A549 (cell line): ENCODE measurements around the gene MLLT3. TPM values are rescaled to one million over a fixed set of nuclear protein-coding genes. Genes with fewer than 3 reads are reported as not detected.

Experiments
- ATAC-seq, 2 experiments: fragments of 200-7000 bp in 1 of 2; fragments of >200 bp in 1 of 2; cut with Nextera tagmentation in 1 of 2; cut with Tn5 transposase in 1 of 2; 3 replicates each; pipeline versions ENCODE4 v1.8.0 to v1.9.1; 2018 to 2020; ENCODE audit warnings: mild to moderate bottlenecking in 1 of 2, moderate library complexity in 1 of 2
- CTCF ChIA-PET: fragments of 300-600 bp; sonication (Branson Sonifier 250); formaldehyde crosslinking; extraction: SDS; loops from one replicate; lab custom pipeline; 2021; ENCODE audit warnings: antibody characterized with exemption, inconsistent platforms; lab: Yijun Ruan, JAX
- POLR2A ChIA-PET: fragments of 350-600 bp; formaldehyde crosslinking; extraction: SDS; loops from one replicate; lab custom pipeline; 2021; ENCODE audit warnings: antibody characterized with exemption, inconsistent platforms; lab: Yijun Ruan, JAX
- DNase-seq, 2 experiments: peaks; one replicate each; pipeline versions ENCODE4 v3.0.0 to v3.0.0-alpha.2; 2011 to 2016; ENCODE audit warnings: low read depth in 1 of 2, low spot score in 1 of 2
- FAIRE-seq: peaks from 2 replicates; lab custom pipeline; 2011; peaks lifted over from hg19 to GRCh38; lab: Jason Lieb, UNC
- H3K27ac ChIP-seq, 2 experiments: fragments of >200 bp; sonication (Bioruptor Twin); formaldehyde crosslinking; 3 replicates each; pipeline ENCODE4 v1.5.1; 2016 to 2017
- H3K4me1 ChIP-seq: fragments of >200 bp; sonication (Bioruptor Twin); formaldehyde crosslinking; 3 replicates; pipeline ENCODE4 v1.6.1; 2016
- H3K4me2 ChIP-seq: fragments of >200 bp; sonication (Bioruptor Twin); formaldehyde crosslinking; 3 replicates; pipeline ENCODE4 v1.6.1; 2016
- H3K4me3 ChIP-seq: fragments of >200 bp; sonication (Bioruptor Twin); formaldehyde crosslinking; 3 replicates; pipeline ENCODE4 v1.5.1; 2016
- H3K9me3 ChIP-seq: fragments of >200 bp; sonication (Bioruptor Twin); formaldehyde crosslinking; 3 replicates; pipeline ENCODE4 v1.6.1; 2016
- CHD4 ChIP-seq: fragments of 200-600 bp; sonication (generic); IDR thresholded peaks from 2 replicates; pipeline ENCODE4 v1.6.1; 2016; ENCODE audit warnings: antibody characterized with exemption, mild to moderate bottlenecking, borderline replicate concordance
- CTCF ChIP-seq: fragments of >200 bp; sonication (Bioruptor Twin); formaldehyde crosslinking; IDR thresholded peaks from 3 replicates; pipeline ENCODE4 v1.5.1; 2016
- EP300 ChIP-seq, 2 experiments: fragments of >200 bp; sonication (Bioruptor Twin); formaldehyde crosslinking; IDR thresholded peaks; 2 replicates in 1 of 2; 3 replicates in 1 of 2; pipeline ENCODE4 v1.6.1; 2016 to 2017
- FOXS1 ChIP-seq: fragments of 250-450 bp; sonication (Bioruptor Pico); IDR thresholded peaks from 2 replicates; pipeline ENCODE4 v1.5.0; 2020; ENCODE audit warnings: mild to moderate bottlenecking, moderate library complexity
- GATA3 ChIP-seq: IDR thresholded peaks from 2 replicates; pipeline ENCODE4 v1.6.1; 2012; ENCODE audit warnings: borderline replicate concordance
- HOXB13 ChIP-seq: fragments of 250-450 bp; sonication (Bioruptor Pico); IDR thresholded peaks from 2 replicates; pipeline ENCODE4 v1.5.0; 2020; ENCODE audit warnings: low read depth, mild to moderate bottlenecking, moderate library complexity
- MAFK ChIP-seq: fragments of 450-650 bp; IDR thresholded peaks from 2 replicates; pipeline ENCODE4 v1.6.1; 2014; ENCODE audit not compliant: partially characterized antibody
- MYC ChIP-seq: IDR thresholded peaks from 2 replicates; pipeline ENCODE4 v1.6.1; 2012; ENCODE audit warnings: mild to moderate bottlenecking, inconsistent platforms, low read length, improper control_type of control experiment, borderline replicate concordance
- NFE2L2 ChIP-seq: fragments of 150-350 bp; conservative IDR thresholded peaks from 2 replicates; pipeline ENCODE4 v1.6.1; 2014; ENCODE audit warnings: low read length
- POLR2A ChIP-seq: IDR thresholded peaks from 2 replicates; pipeline ENCODE4 v1.6.1; 2012; ENCODE audit warnings: mild to moderate bottlenecking, low read length
- POLR2AphosphoS2 ChIP-seq: conservative IDR thresholded peaks from 2 replicates; pipeline ENCODE4 v1.6.1; 2012; ENCODE audit warnings: low read length, improper control_type of control experiment, inconsistent platforms
- RAD21 ChIP-seq, 2 experiments: fragments of >200 bp in 1 of 2; sonication (Bioruptor Twin) in 1 of 2; formaldehyde crosslinking in 1 of 2; IDR thresholded peaks in 1 of 2; conservative IDR thresholded peaks in 1 of 2; 2 replicates in 1 of 2; 3 replicates in 1 of 2; pipeline ENCODE4 v1.6.1; 2012 to 2018; ENCODE audit warnings: inconsistent platforms in 1 of 2
- RCOR1 ChIP-seq: fragments of 150-350 bp; IDR thresholded peaks from 2 replicates; pipeline ENCODE4 v1.6.1; 2014; ENCODE audit warnings: antibody characterized with exemption, low read length, low read depth
- RNF2 ChIP-seq: fragments of 200-600 bp; sonication (generic); IDR thresholded peaks from 2 replicates; pipeline ENCODE4 v1.6.1; 2016; ENCODE audit warnings: low read depth, mild to moderate bottlenecking, antibody characterized with exemption, moderate library complexity, borderline replicate concordance
- ZC3H11A ChIP-seq: fragments of 450-650 bp; IDR thresholded peaks from 2 replicates; pipeline ENCODE4 v1.6.1; 2014; ENCODE audit warnings: antibody characterized with exemption, mild to moderate bottlenecking
- ZNF302 ChIP-seq: fragments of 250-450 bp; sonication (Bioruptor Pico); IDR thresholded peaks from 2 replicates; pipeline ENCODE4 v1.9.0; 2021; ENCODE audit warnings: inconsistent platforms, mild to moderate bottlenecking, moderate library complexity
- ZSCAN20 ChIP-seq: fragments of 250-450 bp; sonication (Bioruptor Pico); IDR thresholded peaks from 2 replicates; pipeline ENCODE4 v1.8.0; 2022; ENCODE audit warnings: mild to moderate bottlenecking, moderate library complexity
- whole genome bisulfite sequencing: methylation state at CpG from one replicate; pipeline ENCODE4 v1.1.6; 2017; ENCODE audit errors: missing lambda C conversion rate; 5-methylcytosine and 5-hydroxymethylcytosine counted together
- polyA plus RNA-seq, 4 experiments: library from polyadenylated mRNA; depleted of rRNA in 3 of 4; stranded (reverse); fragments of >200 nt; fragmentation: RNase III in 1 of 4; extraction: RNeasy Plus Mini Kit Qiagen cat#74134 plus additional on column Dnase treatment in 1 of 4; gene quantifications; 2 replicates in 3 of 4; 3 replicates in 1 of 4; pipeline ENCODE4 v1.2.3, GENCODE V29; 2011 to 2017
- TF ChIP-seq, protein P1 (sequence below): fragments of 250-450 bp; sonication (Bioruptor Pico); IDR thresholded peaks from 2 replicates; pipeline ENCODE4 v1.5.0; 2020; ENCODE audit warnings: low read depth, mild to moderate bottlenecking, moderate library complexity
- TF ChIP-seq, protein P2 (sequence below): IDR thresholded peaks from 2 replicates; pipeline ENCODE4 v1.6.1; 2012; ENCODE audit warnings: low read depth, borderline replicate concordance

MLLT3 gene
- polyA plus RNA-seq, 2 of the 4 experiments (the other 2 are of a cell fraction), result 14.3 to 47.6 TPM

DNA sequence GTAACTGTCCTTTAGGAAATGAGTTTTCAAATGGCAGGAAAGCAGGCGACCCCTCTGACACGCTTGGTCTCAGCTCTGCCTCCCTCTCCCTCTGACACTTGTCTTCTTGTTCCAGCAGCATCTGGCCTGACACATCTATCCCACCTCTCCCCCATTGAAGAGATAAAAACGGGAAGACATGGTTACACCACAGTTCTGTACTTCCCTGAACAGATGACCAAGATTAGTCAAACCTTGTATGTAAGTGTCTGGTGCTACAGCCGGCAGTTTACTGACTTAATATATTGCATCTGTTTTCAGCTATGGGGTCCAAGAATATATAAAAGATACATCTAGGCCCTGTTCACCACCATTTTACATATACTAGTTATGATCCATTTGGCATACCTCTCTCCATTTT, 29.6 kb upstream of the MLLT3 start:
- FAIRE-seq, result no peak
- no peak for TF ChIP-seq ZC3H11A
- TF ChIP-seq RAD21 (conservative IDR thresholded peaks at IDR 0.05 in 1 of 2, IDR thresholded peaks at IDR 0.05 in 1 of 2), result no peak
- no peak for TF ChIP-seq CHD4
- no peak for TF ChIP-seq RNF2
- TF ChIP-seq, protein P1, sequence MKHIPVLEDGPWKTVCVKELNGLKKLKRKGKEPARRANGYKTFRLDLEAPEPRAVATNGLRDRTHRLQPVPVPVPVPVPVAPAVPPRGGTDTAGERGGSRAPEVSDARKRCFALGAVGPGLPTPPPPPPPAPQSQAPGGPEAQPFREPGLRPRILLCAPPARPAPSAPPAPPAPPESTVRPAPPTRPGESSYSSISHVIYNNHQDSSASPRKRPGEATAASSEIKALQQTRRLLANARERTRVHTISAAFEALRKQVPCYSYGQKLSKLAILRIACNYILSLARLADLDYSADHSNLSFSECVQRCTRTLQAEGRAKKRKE (CRISPR knock-in tag), result no peak
- TF ChIP-seq MAFK, result no peak
- TF ChIP-seq ZNF302 (CRISPR knock-in tag), result no peak
- TF ChIP-seq POLR2A, result no peak
- no peak for TF ChIP-seq ZSCAN20 (CRISPR knock-in tag)
- TF ChIP-seq, protein P2, sequence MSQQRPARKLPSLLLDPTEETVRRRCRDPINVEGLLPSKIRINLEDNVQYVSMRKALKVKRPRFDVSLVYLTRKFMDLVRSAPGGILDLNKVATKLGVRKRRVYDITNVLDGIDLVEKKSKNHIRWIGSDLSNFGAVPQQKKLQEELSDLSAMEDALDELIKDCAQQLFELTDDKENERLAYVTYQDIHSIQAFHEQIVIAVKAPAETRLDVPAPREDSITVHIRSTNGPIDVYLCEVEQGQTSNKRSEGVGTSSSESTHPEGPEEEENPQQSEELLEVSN, result no peak
- no peak for TF ChIP-seq POLR2AphosphoS2
- no peak for TF ChIP-seq FOXS1 (CRISPR knock-in tag)
- no peak for TF ChIP-seq NFE2L2
- TF ChIP-seq CTCF, result no peak
- TF ChIP-seq MYC, result no peak
- no peak for TF ChIP-seq EP300 (IDR thresholded peaks at IDR 0.05)
- TF ChIP-seq, all 56 proteins: peak for 0
- ATAC-seq, result no peak

GRCh38 chr9:20650750-20651299, 28.5 kb upstream of the MLLT3 start:
- H3K4me3 ChIP-seq, result no peak overlapping the region
- ATAC-seq, result no peak
- CTCF ChIA-PET, result interaction anchor here (1.3 to 2.9 kb wide), 2 partner anchors 26 to 460 kb away, joined by 3 to 13 read pairs; no protein-coding TSS in a partner anchor
- H3K4me2 ChIP-seq, result no peak overlapping the region
- POLR2A ChIA-PET, result no interaction called here
- H3K4me1 ChIP-seq, result no peaks in the 10 kb centered on the region
- DNase-seq, result no peak
- no peaks in the 10 kb centered on the region for H3K9me3 ChIP-seq
- TF ChIP-seq RCOR1, result no peak
- no peak for TF ChIP-seq HOXB13 (CRISPR knock-in tag)
- no peak overlapping the region for H3K27ac ChIP-seq
- WGBS, result 46% methylated on average over 4 of the region's 4 CpGs
- no peak for FAIRE-seq

More for the DNA sequence above, 29.6 kb upstream of the MLLT3 start:
- WGBS, result 71% methylated on average over 4 of the region's 4 CpGs
- ChIA-PET CTCF (interaction anchor here (0.6 to 2.9 kb wide), 5 partner anchors 12 to 459 kb away, joined by 3 to 13 read pairs (median 3); no protein-coding TSS in a partner anchor), POLR2A (no interaction called here)
- DNase-seq, result no peak
- Histone ChIP-seq H3K4me1 (no peaks in the 10 kb centered on the region), H3K27ac (no peak overlapping the region), H3K4me3 (no peak overlapping the region), H3K9me3 (no peaks in the 10 kb centered on the region), H3K4me2 (no peak overlapping the region)

DNA sequence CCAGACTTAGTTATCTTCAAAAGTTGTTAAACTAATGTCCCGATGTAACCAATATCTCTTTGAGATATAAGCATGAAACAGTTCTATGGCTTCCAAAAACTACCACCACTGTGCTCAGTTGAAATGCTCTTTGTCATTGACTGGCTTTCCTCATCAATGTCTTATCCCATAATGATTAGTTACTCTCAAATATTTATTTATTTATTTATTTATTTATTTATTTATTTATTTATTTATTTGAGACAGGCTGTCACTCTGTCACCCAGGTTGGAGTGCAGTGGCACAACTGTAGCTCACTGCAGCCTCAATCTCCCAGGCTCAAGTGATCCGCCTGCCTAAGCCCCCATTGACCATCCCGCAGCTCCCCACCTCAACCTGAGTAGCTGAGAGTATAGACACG, 28.0 kb upstream of the MLLT3 start:
- H3K9me3 ChIP-seq, result no peaks in the 10 kb centered on the region
- no peak overlapping the region for H3K4me2 ChIP-seq
- no peak for ATAC-seq
- H3K4me1 ChIP-seq, result no peaks in the 10 kb centered on the region
- no peak for FAIRE-seq
- WGBS, result 93% methylated on average over 4 of the region's 4 CpGs
- ChIA-PET POLR2A (no interaction called here), CTCF (interaction anchor here (1.0 to 2.9 kb wide), 2 partner anchors 25 to 293 kb away, joined by 3 to 13 read pairs; no protein-coding TSS in a partner anchor)
- H3K27ac ChIP-seq, result no peak overlapping the region
- H3K4me3 ChIP-seq, result no peak overlapping the region
- no peak for DNase-seq
- peak; percentile 81 for TF ChIP-seq ZC3H11A
- no peak for TF ChIP-seq GATA3
